GM18520 (cell line): ENCODE measurements around the gene METTL1.

Experiments
- ATAC-seq: cut with Tn5 transposase; IDR thresholded peaks from one replicate; pipeline ENCODE4 v1.9.1; 2021; ENCODE audit not compliant: unreplicated experiment

METTL1 gene

GRCh38 chr12:57771236-57771872 lies 551 bp downstream of the METTL1 start:
- peak; percentile 36 for ATAC-seq

GRCh38 chr12:57770734-57771133 lies 1.2 kb downstream of the METTL1 start:
- ATAC-seq: no peak

- no peak for ATAC-seq
Observed at GRCh38 chr12:57769594-57769993, 2.3 kb downstream of the METTL1 start.

GRCh38 chr12:57767876-57768275 lies 4.0 kb downstream of the METTL1 start:
- ATAC-seq: no peak

- ATAC-seq: no peak
Observed at GRCh38 chr12:57767305-57767698, 4.6 kb downstream of the METTL1 start.

- no peak for ATAC-seq
Observed at GRCh38 chr12:57766464-57767304, 5.2 kb downstream of the METTL1 start, which contains the start of gene CYP27B1. CYP27B1 (minus strand) TSS chr12:57767078; CDS start chr12:57767041, 37 bp downstream.

- ATAC-seq: no peak
Observed at GRCh38 chr12:57765698-57766463, 6.0 kb downstream of the METTL1 start.

GRCh38 chr12:57765003-57765697 lies 6.8 kb downstream of the METTL1 start:
- no peak for ATAC-seq

- ATAC-seq: no peak
Observed at GRCh38 chr12:57764662-57765002, 7.3 kb downstream of the METTL1 start.

- ATAC-seq: no peak
Observed at GRCh38 chr12:57763881-57764661, 7.8 kb downstream of the METTL1 start.

- ATAC-seq: no peak
Observed at GRCh38 chr12:57762463-57762862, 9.4 kb downstream of the METTL1 start.

GRCh38 chr12:57761391-57761998 lies 10.4 kb downstream of the METTL1 start:
- ATAC-seq: no peak

GRCh38 chr12:57760347-57760982 lies 11.4 kb downstream of the METTL1 start:
- ATAC-seq: no peak

- no peak for ATAC-seq
Observed at GRCh38 chr12:57759360-57759980, 12.4 kb downstream of the METTL1 start.

- no peak for ATAC-seq
Observed at GRCh38 chr12:57758552-57759359, 13.1 kb downstream of the METTL1 start.

- ATAC-seq: no peak
Observed at GRCh38 chr12:57757771-57758170, 14.1 kb downstream of the METTL1 start.

- ATAC-seq: no peak
Observed at GRCh38 chr12:57756406-57757341, 15.2 kb downstream of the METTL1 start.
